ENCODE measurements around the gene MYH16.
"Not testable (repeated sequence)": the region's sequence is repeated elsewhere in the genome, so short reads cannot be mapped to it uniquely, and the experiment has no call there.

The MYH16 gene

DNA sequence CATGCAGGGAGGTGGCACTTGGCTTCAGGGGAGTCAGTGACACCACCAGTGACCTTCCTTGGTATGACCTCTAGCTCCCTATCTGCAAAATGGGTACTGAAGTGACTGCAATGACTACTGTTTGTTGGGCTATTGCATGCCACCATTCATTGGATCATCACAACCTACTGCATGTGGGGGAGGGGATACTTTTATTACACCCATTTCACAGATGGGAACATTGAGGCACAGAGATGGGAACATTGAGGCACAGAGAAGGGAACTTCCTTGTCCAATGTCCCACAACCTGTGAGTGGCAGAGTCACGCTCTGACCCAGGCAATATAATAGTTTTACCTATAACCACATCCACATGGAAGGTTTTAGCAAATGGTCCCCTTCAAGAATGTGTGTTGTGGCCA lies 12.2 kb upstream of the MYH16 start:
- H3K4me3 ChIP-seq (replicated peaks; ENCODE audit: low read depth, low read length) = no peak overlapping the region
- TF ChIP-seq, protein P1, sequence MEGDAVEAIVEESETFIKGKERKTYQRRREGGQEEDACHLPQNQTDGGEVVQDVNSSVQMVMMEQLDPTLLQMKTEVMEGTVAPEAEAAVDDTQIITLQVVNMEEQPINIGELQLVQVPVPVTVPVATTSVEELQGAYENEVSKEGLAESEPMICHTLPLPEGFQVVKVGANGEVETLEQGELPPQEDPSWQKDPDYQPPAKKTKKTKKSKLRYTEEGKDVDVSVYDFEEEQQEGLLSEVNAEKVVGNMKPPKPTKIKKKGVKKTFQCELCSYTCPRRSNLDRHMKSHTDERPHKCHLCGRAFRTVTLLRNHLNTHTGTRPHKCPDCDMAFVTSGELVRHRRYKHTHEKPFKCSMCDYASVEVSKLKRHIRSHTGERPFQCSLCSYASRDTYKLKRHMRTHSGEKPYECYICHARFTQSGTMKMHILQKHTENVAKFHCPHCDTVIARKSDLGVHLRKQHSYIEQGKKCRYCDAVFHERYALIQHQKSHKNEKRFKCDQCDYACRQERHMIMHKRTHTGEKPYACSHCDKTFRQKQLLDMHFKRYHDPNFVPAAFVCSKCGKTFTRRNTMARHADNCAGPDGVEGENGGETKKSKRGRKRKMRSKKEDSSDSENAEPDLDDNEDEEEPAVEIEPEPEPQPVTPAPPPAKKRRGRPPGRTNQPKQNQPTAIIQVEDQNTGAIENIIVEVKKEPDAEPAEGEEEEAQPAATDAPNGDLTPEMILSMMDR (IDR thresholded peaks at IDR 0.05; ENCODE audit: low read length, missing control alignments) = no peak
- no peak for DNase-seq (ENCODE audit: low read depth)

DNA sequence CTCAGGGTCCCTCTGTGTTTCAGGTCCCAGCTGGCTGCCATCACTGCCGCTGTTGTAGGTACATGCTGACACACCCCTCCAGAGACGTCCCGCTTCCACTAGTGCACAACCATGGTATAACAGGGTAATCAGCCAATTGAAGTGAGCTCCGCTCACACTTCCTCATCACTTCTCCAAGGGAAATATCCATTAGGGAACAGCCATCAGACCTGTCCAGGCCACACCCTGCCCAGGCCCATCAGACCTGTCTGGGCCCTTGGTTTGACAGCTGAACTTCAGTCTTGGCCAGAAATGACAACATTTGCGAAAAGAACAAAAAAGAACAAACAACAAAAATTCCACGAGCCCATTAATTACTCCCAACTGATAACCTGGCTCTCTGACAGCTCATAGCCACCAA lies 11.0 kb upstream of the MYH16 start:
- DNase-seq (ENCODE audit: low read depth) = no peak
- TF ChIP-seq, protein P1 (IDR thresholded peaks at IDR 0.05; ENCODE audit: low read length, missing control alignments) = no peak

DNA sequence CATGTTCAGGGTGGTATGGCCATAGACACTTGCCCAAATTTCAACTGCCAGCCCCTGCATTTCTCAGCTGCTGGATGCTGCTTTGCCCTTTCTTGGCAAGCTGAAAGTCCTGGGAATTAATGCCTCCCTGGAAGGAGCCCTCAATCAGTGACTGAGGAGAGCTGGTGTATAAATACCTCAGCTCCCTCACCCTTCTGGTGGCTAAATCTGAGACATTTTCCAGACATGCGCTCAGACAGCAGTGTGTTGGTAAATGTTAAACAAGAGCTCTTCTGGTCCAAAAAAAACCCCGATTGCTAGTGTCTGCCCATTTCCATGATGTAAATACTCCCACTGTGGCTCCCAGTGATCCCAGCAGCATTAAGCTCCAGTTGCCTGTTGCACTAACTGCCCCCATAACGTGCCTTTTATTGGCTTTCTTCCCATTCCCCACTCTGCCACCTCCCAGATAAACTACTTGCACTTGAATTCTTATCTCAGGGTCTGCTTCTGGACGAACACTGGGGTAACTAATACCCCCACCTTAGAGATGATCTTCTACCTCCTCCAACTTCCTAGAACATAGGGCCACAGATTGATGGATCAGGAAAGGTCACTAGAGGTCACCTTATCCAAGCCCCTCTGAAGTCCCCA lies 6.7 kb upstream of the MYH16 start:
- DNase-seq (ENCODE audit: low read depth) = no peak
- TF ChIP-seq, protein P1 (IDR thresholded peaks at IDR 0.05; ENCODE audit: low read length, missing control alignments) = no peak
- H3K4me3 ChIP-seq (replicated peaks; ENCODE audit: low read depth, low read length) = no peak overlapping the region

More for the DNA sequence above, 11.0 kb upstream of the MYH16 start:
- no peak overlapping the region for H3K4me3 ChIP-seq (replicated peaks; ENCODE audit: low read depth, low read length)

DNA sequence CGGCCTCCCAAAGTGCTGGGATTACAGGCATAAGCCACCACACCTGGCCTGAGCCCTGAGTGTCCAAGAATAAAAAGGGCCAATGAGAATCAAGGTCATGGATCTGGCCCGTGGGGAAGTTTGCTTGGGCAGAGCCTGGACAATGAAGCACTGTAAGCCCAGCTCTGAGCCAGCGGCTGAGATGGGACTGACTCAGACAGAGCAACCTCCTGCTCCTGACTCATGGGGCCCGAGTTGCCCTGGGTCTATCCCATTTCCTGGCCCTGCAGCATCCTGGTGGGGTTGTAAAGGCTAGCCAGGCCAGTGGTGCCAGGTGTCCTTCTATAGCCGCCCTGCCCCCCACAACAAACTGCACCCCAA lies 5.2 kb upstream of the MYH16 start:
- H3K4me3 ChIP-seq (replicated peaks; ENCODE audit: low read depth, low read length) = no peak overlapping the region
- TF ChIP-seq, protein P1 (IDR thresholded peaks at IDR 0.05; ENCODE audit: low read length, missing control alignments) = no peak
- DNase-seq (ENCODE audit: low read depth) = peak; percentile 76

DNA sequence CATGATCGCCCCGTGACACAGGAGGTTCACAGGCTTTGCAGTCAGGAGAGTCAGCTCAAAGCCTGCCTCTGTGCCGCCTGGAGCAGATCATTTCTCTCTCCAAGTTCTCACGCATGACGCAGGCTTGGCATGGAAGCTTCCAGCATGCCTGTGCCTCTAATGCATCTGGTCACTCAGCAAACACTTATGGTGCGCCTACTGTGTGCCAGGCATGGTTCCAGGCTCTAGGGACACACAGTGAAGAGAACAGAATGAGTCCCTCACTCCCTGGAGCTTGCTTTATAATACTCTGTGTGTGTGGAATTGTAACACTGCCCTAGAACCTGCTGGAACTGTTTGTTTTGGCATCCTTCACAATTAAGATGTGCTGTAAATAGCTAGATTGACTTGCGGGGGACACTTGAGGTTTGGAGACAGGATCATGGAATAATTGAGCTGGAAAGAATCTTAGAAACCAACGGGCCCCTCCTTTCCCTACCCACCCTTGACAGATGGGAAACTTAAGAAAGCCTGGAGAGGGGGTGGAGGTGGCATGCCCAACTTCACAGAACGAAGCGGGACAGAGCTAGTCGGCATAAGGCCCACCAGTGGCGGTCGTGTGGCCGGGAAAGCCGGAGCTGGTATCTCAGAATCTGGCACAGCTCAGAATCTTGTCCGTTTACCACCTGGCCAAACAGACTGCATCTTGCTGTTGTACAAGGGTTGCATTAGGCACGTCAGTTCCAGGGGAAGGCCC lies 4.6 kb upstream of the MYH16 start:
- no peak overlapping the region for H3K4me3 ChIP-seq (replicated peaks; ENCODE audit: low read depth, low read length)
- TF ChIP-seq, protein P1 (IDR thresholded peaks at IDR 0.05; ENCODE audit: low read length, missing control alignments) = no peak
- DNase-seq (ENCODE audit: low read depth) = no peak

DNA sequence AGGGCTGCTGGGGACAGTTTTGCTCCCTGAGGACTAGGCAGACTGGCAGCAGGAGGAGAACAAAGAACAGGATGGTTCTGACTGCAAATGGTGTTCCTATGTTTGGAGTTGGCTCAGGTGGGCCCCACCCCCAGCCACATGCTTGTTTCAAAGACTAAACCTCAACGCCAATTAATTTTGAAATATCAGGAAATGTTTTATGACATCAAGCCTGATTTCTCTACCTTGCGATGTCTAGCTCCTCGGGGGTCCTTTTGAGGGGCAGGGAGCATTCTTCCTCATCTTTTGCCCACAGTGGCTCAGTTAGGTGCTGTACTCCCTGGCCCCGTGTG lies 4.1 kb upstream of the MYH16 start:
- TF ChIP-seq, protein P1 (IDR thresholded peaks at IDR 0.05; ENCODE audit: low read length, missing control alignments) = no peak
- no peak for DNase-seq (ENCODE audit: low read depth)
- H3K4me3 ChIP-seq (replicated peaks; ENCODE audit: low read depth, low read length) = no peak overlapping the region

DNA sequence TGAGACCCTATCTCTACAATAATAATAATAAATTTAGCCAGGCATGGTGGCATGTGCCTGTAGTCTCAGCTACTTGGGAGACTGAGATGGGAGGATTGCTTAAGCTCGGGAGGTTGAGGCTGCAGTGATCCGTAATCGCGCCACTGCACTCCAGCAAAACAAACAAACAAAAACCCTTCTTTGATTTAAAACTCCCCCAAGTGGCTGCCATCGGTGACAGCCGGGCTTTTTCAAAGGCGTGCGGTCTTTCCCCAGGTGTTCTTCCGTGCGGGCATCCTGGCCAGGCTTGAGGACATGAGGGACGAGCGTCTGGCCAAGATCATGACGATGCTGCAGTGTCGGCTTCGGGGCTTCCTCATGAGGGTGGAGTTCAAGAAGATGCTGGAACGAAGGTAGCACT lies 1.9 kb upstream of the MYH16 start:
- no peak overlapping the region for H3K4me3 ChIP-seq (replicated peaks; ENCODE audit: low read depth, low read length)
- TF ChIP-seq, protein P1 (IDR thresholded peaks at IDR 0.05; ENCODE audit: low read length, missing control alignments) = no peak
- DNase-seq (ENCODE audit: low read depth) = no peak

DNA sequence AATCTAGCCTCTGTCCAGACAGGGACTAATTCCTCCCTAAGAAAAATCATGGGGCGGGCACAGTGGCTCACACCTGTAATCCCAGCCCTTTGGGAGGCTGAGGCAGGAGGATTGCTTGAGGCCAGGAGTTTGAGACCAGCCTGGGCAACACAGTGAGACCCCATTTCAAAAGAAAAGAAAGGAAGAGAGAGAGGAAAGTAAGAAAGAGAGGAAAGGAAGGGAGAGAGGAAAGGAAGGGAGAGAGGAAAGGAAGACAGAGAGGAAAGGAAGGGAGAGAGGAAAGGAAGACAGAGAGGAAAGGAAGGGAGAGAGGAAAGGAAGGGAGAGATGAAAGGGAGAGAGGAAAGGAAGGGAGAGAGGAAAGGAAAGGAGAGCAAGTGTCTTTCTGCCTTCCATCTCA lies 922 bp downstream of the MYH16 start:
- H3K4me3 ChIP-seq (replicated peaks; ENCODE audit: low read depth, low read length); DNase-seq (ENCODE audit: low read depth): not testable (repeated sequence)

DNA sequence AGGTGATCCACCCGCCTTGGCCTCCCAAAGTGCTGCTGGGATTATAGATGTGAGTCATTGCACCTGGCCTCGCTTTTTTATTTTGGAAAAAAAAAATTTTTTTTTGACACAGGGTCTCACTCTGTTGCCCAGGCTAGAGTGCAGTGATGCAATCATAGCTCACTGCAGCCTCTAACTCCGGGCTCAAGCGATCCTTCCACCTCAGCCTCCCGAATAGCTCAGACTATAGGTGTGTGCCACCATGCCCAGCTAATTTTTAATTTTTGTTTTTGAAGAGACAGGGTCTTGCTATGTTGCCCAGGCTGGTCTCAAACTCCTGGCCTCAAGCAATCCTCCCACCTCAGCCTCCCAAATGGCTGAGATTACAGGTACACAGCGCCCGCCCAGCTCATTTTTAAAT lies 2.3 kb downstream of the MYH16 start:
- H3K4me3 ChIP-seq (replicated peaks; ENCODE audit: low read depth, low read length); DNase-seq (ENCODE audit: low read depth): not testable (repeated sequence)
